Measurements from ENCODE around the gene MME.

- no peak for TF ChIP-seq TAF1 (IDR thresholded peaks at IDR 0.05; ENCODE audit: low read depth)
- TF ChIP-seq, protein P1, sequence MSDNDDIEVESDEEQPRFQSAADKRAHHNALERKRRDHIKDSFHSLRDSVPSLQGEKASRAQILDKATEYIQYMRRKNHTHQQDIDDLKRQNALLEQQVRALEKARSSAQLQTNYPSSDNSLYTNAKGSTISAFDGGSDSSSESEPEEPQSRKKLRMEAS (IDR thresholded peaks at IDR 0.05) = no peak
- TF ChIP-seq FOXM1 (IDR thresholded peaks at IDR 0.05; ENCODE audit: borderline replicate concordance, low read depth) = no peak
- TF ChIP-seq USF1 (IDR thresholded peaks at IDR 0.05) = no peak
- no peak for TF ChIP-seq YY1 (IDR thresholded peaks at IDR 0.05; ENCODE audit: low read depth)
- TF ChIP-seq REST (IDR thresholded peaks at IDR 0.05; ENCODE audit: low read depth) = no peak
- no peak for TF ChIP-seq CREB1 (IDR thresholded peaks at IDR 0.05; ENCODE audit: low read depth)
- no peak for TF ChIP-seq CEBPB (IDR thresholded peaks at IDR 0.05)
- TF ChIP-seq TEAD4 (IDR thresholded peaks at IDR 0.05) = no peak
- TF ChIP-seq RAD21 (IDR thresholded peaks at IDR 0.05; ENCODE audit: low read depth) = no peak
- TF ChIP-seq EP300 (IDR thresholded peaks at IDR 0.05; ENCODE audit: borderline replicate concordance) = no peak
- no peak for TF ChIP-seq NFIC (IDR thresholded peaks at IDR 0.05)
- TF ChIP-seq TCF12 (IDR thresholded peaks at IDR 0.05; ENCODE audit: low read depth) = no peak
- TF ChIP-seq EGR1 (IDR thresholded peaks at IDR 0.05) = no peak
Observed at GRCh38 chr3:155103686-155104085, 23.6 kb downstream of the MME start.

All from Ishikawa (cell line).